Esophagus squamous epithelium (tissue), 4 donors: Measurements from ENCODE around the gene REPS2.

Source experiments
- CTCF ChIP-seq, 6 experiments: fragments of 450-650 bp in 4 of 6; fragments of 200-600 bp in 2 of 6; sonication (generic) in 2 of 6; IDR thresholded peaks; one replicate each; pipeline ENCODE4 v1.5.1; 2016 to 2019; ENCODE audit warnings: antibody characterized with exemption in 6 of 6, mild to moderate bottlenecking in 4 of 6, moderate library complexity in 4 of 6
- POLR2A ChIP-seq, 4 donors: fragments of 450-650 bp; IDR thresholded peaks; one replicate each; pipeline ENCODE4 v1.6.1; 2017; ENCODE audit warnings: antibody characterized with exemption in 4 of 4, mild to moderate bottlenecking in 4 of 4, moderate library complexity in 3 of 4

- no peak for TF ChIP-seq POLR2A (IDR thresholded peaks at IDR 0.05)
- TF ChIP-seq CTCF (IDR thresholded peaks at IDR 0.05), result no peak
Measured at GRCh38 chrX:17104433-17104832, 158.0 kb downstream of the REPS2 start.
